HG02870 (cell line): ENCODE results near the gene A4GALT.

Experiments used
- ATAC-seq: cut with Tn5 transposase; IDR thresholded peaks from one replicate; pipeline ENCODE4 v1.9.1; 2021; ENCODE audit warnings: mild to moderate bottlenecking, moderate library complexity; ENCODE audit not compliant: unreplicated experiment

A4GALT gene

GRCh38 chr22:42653999-42654398, 66.7 kb downstream of the A4GALT start:
- ATAC-seq, result no peak

GRCh38 chr22:42651134-42651533, 69.5 kb downstream of the A4GALT start:
- ATAC-seq, result no peak

GRCh38 chr22:42649246-42650099, 71.2 kb downstream of the A4GALT start, which contains the start of gene CYB5R3:
CYB5R3 (minus strand) TSS chr22:42649392; CDS start chr22:42649315, 77 bp downstream.
- ATAC-seq, result peak; percentile 69

DNA sequence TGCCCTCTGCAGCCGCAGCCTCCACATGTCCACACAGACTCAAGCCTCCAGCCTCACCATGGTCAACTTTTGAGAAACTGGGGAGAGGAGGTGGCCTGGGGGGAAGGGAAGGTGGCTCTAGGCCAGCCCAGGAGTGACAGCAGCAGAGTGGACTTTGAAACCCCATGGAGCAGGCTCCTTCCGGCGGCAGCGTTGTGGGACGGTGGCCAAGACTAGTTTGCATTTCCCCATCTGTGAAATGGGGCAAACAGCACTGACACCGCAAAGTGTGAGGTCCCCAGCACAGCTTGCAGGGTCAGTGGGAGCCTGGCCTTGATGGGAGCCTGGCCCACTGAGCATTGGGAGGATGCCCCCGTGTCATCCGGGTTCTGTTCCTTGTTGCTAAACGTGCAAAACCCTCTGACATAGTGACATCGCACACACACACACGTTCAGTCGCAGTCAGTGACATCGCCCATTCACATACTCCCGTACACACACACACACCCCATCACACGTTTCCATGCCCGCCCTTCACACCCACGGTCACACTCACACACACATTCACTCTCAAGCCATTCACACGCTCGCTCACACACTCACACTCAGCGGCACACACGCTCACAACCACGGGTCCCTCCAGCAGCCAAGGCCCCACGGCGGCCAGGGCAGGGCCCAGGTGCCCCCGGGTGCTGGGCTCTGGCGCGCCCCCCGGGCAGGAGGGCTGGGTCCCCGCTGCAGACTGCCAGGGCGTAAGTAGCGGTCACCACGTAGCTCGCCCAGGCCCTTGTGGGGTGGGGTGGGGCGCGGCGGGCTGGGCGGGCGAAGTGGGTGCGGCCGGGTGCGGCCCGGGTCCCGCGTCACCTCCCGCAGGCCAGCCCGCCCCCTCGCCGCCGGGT, 72.1 kb downstream of the A4GALT start:
- peak; percentile 32 for ATAC-seq

- ATAC-seq, result no peak
Observed at GRCh38 chr22:42648017-42648367, 72.7 kb downstream of the A4GALT start.

- no peak for ATAC-seq
Observed at GRCh38 chr22:42646569-42647525, 73.8 kb downstream of the A4GALT start.

DNA sequence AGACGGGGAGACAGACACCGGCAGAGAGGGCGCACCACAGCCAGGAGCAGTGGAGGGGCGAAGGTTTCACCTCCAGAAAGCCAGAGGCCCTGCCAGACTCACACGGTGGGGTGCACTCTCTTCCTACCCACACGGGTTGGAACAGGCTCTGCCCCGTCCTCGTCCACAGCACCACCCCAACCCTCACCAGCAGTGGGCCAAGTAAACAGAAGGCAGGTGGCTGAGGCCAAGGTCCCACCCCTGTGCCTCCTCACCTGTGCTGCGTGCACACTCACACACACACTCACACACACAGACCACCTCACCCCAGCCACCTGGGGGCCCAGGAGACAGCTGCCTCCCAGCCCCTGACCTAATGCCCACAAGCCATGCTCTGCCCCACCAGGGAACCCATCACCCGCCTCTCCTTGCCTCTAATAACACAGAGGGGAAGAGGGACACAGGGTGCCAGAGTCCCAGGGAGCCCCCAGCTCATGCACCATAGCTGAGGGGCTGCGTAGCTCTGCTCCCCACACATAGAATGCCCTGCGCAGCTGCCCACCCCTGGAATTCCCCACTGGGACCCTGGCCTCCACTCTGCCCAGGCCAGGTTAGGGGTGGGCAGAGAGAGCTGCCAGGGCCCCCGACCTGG, 74.6 kb downstream of the A4GALT start:
- no peak for ATAC-seq

GRCh38 chr22:42645341-42645937, 75.2 kb downstream of the A4GALT start:
- ATAC-seq, result no peak

DNA sequence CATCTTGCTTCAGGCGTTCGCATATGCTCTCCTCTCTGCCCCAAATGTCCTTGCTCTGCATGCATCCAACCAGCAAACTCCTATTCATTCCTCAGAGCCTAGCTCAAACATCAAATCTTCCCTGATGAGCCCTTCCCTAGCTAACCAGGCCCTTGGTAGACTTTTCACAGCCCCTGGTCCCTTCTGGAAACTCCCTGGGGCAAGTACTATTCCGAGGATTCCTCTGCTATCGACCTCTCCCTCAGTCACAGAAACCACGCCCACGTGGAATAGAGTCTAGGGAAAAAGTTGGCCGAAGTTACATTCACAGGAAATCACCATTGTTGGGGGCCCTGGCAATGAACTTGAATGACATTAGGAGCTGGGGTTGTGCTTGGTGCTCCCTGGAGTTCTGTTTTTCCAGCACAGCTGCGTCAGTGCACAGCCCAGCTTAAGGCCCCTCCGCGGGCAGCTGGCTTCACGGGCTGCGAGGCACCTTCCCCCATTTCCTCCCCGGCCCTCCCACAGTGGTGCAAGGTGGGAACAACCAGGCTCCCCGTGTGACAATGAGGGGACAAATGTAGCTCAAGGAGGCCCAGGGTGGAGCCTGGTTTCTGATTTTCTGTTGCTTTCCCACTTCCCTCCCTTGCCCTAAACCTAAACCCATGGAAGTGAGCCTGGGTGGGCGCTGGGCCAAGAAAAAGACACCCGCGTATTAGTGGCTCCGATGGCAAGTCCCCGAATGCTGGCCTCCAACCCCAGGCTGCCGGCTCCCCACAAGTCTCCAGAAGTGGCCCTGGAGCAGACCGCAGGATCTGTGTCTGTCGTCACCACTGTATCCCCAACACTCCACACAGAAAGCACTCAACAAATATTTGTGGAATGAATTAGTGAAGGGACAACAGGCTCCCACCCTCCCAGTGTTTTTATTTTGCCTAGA, 76.0 kb downstream of the A4GALT start:
- no peak for ATAC-seq

- no peak for ATAC-seq
Observed at GRCh38 chr22:42643634-42644421, 76.8 kb downstream of the A4GALT start.

DNA sequence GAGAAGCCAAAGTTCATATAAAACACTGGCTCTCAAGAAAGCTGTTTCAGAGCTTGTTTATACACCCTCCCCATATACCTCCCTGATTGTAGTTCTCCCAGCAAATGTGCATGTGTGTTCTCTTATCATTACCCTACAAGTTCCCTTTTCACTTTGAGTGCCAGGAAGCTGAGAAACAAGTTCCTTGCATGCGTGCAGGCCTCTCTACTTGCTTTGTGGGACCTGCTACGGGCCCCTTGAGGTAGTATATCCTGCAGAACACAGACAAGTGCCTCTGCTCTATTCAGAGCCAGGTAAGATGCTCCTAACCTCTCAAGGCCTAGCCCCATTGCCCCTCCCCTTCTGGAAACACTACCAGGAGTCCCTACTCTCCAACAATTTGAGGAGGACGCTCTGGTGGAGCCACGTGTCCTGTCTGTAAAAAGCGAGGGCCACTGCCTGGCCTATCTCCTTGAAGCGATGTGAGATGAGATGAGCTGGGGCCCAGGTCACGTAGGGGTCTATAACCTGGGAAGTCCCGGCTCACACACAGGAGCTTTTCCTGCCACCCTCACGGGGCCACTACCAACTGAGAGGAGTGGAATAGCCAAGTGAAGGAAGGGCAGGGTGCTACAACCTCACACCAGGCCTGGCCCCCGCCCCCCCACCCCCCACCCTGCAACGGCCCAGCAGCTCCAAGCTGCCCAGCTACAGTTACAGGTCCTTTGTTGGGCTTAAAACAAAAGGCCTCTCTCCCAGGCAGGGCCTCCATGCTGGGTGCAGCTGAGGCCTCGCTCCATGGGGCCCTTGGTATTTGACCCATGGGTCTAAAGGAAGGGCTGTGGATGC, 77.7 kb downstream of the A4GALT start:
- no peak for ATAC-seq
